Kidney epithelial cell (primary cell): ENCODE data around the gene ADGB. TPM values are rescaled to one million over a fixed set of nuclear protein-coding genes. Genes with fewer than 3 reads are reported as not detected.

Experiments
- DNase-seq: peaks from one replicate; pipeline ENCODE4 v3.0.0-alpha.2; 2010; ENCODE audit warnings: low read depth
- H3K27me3 ChIP-seq: 2 replicates; pipeline ENCODE4 v1.6.0; 2011; ENCODE audit warnings: low read length; ENCODE audit not compliant: control insufficient read depth, insufficient read depth
- H3K36me3 ChIP-seq: 2 replicates; pipeline ENCODE4 v1.5.1; 2011; ENCODE audit warnings: low read length; ENCODE audit not compliant: control insufficient read depth, insufficient read depth
- H3K4me3 ChIP-seq: 2 replicates; pipeline ENCODE4 v1.5.1; 2011; ENCODE audit warnings: low read depth, mild to moderate bottlenecking, control low read depth, low read length
- CTCF ChIP-seq: IDR thresholded peaks from 2 replicates; pipeline ENCODE4 v1.5.1; 2011; ENCODE audit warnings: mild to moderate bottlenecking, moderate library complexity, low read length, control low read depth, inconsistent platforms; ENCODE audit not compliant: insufficient read depth, poor library complexity, severe bottlenecking
- total RNA-seq: library from RNA; depleted of rRNA; stranded (reverse); fragments of >200 nt; gene quantifications from 2 replicates; pipeline ENCODE4 v1.2.3, GENCODE V29; 2015

Gene ADGB
- total RNA-seq, 1 donor from 2014 or later = not detected

GRCh38 chr6:146855889-146856288 is 257.1 kb downstream of the ADGB start:
- no peak overlapping the region for H3K4me3 ChIP-seq
- no peak for DNase-seq
- H3K36me3 ChIP-seq = no peaks in the 10 kb centered on the region
- H3K27me3 ChIP-seq = no peaks in the 10 kb centered on the region
- no peak for TF ChIP-seq CTCF

GRCh38 chr6:146856296-146856695 is 257.5 kb downstream of the ADGB start:
- H3K27me3 ChIP-seq = no peaks in the 10 kb centered on the region

GRCh38 chr6:146857180-146857979 is 258.6 kb downstream of the ADGB start:
- peak overlapping the region; percentile 29 for H3K4me3 ChIP-seq
- no peaks in the 10 kb centered on the region for H3K27me3 ChIP-seq
- no peaks in the 10 kb centered on the region for H3K36me3 ChIP-seq
- peak; percentile 26 for DNase-seq
- peak; percentile 98 for TF ChIP-seq CTCF

More at GRCh38 chr6:146856296-146856695, 257.5 kb downstream of the ADGB start:
- no peak for TF ChIP-seq CTCF
- Histone ChIP-seq H3K4me3 (no peak overlapping the region), H3K36me3 (no peaks in the 10 kb centered on the region)
- no peak for DNase-seq

- H3K4me3 ChIP-seq = no peak overlapping the region
- H3K27me3 ChIP-seq = no peaks in the 10 kb centered on the region
- TF ChIP-seq CTCF = no peak
- no peaks in the 10 kb centered on the region for H3K36me3 ChIP-seq
- no peak for DNase-seq
Measured at GRCh38 chr6:146857980-146858347, 259.2 kb downstream of the ADGB start.

- Histone ChIP-seq H3K36me3 (no peaks in the 10 kb centered on the region), H3K4me3 (no peak overlapping the region), H3K27me3 (no peaks in the 10 kb centered on the region)
- no peak for TF ChIP-seq CTCF
- DNase-seq = no peak
Measured at GRCh38 chr6:146859206-146859605, 260.4 kb downstream of the ADGB start.
